Femur (tissue), 1 donor: ENCODE measurements around the gene MS4A5.

Source experiments
- DNase-seq: peaks from one replicate; pipeline ENCODE4 v3.0.0-alpha.2; 2017

Gene MS4A5

DNA sequence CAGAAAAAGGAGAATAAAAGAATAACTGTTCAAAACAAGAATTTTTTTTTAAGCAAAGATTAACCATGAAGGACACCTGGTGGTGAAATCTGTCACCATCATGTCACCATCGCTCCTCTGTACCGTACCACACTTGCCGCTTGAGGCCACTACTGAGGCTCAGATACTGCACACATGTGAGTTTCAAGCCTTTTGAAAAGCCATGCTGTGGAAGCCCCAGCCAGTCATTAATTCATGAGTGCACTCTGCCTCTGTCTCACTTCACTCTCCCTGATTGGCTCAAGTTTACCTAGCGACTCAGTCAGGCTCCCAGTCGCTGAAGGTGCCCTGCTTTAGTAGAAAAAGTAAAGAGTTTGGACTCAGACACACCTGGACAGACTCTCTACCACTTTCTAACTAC, 56.6 kb downstream of the MS4A5 start:
- DNase-seq: no peak

DNA sequence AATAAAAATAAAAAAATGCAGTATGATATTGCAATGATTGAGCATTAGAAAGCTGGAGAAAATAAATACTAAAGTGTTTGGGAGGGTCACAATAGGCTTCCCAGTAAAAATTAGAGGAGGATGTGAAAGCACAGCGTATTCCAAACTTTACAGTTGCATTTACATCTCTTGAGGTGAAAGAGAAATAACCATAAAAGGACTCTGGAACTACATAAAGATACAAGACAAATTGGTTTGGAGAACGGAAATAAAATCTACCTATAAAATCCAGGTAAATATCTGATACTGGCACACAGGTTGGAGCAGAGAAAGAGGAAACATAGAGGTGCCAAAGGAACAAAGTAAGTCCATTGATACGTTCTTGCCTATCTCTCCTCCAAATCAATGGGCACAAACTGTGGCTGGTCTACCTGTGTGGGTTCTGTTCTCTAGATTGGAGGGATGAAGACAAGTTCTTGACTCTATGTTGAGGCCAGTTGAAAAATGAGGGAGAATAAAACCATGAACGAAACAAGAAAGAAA, 63.2 kb downstream of the MS4A5 start, which contains the start of gene MS4A12:
Gene MS4A12 (plus strand): TSS at position 291 of the 522 bp plus-strand sequence. CDS start 4,541 bp downstream, outside the sequence.
- no peak for DNase-seq

- no peak for DNase-seq
Measured at GRCh38 chr11:60493454-60493853, 64.1 kb downstream of the MS4A5 start.
